Right forelimb (tissue), 1 donor: Measurements from ENCODE around the gene CREB5.

Experiments used
- DNase-seq: peaks from one replicate; pipeline ENCODE4 v3.0.0-alpha.2; 2018

The CREB5 gene

GRCh38 chr7:28656529-28656928 is 244.2 kb downstream of the CREB5 start:
- no peak for DNase-seq

GRCh38 chr7:28658381-28658780 is 246.1 kb downstream of the CREB5 start:
- DNase-seq = no peak

- no peak for DNase-seq
Observed at GRCh38 chr7:28660132-28660531, 247.8 kb downstream of the CREB5 start.

DNA sequence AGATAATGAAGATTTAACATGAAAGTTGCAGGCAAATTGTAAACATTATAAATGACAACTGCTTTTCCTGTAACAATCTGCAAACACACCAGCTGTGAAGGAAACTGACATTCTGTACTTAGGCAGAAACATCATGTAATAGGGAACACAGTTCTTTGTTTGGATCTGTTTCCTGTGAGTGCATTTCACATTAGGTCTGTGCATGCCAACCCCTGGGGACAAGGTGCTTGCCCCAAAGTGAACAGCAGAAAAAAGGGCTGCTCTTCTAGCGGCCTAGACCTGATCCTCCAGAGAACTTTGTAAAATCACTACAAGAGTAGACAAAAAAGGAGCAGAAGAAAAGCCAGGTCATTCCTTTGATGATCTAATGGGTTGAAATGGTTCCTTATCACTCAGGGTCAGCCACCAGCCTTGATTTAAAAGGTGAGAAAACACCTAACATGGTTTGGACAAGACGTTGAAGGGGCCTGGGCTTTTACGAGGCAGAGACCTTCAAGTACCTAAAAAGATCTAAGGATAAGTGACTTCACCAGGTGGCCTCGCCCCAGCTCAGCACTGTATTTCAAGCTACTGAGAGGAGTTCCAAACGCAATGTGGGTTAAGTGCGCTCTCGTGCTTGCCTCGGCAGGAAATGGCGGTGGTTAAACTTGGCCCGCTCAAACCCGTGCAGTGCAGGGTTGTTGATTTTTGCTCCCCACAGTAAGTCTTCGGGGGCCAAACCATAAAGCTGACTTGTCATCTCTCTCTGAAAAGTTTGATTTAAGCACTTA is 249.7 kb downstream of the CREB5 start:
- DNase-seq = no peak

GRCh38 chr7:28666154-28666553 is 253.8 kb downstream of the CREB5 start:
- DNase-seq = no peak

- no peak for DNase-seq
Observed at GRCh38 chr7:28668085-28668484, 255.8 kb downstream of the CREB5 start.

GRCh38 chr7:28669330-28669729 is 257.0 kb downstream of the CREB5 start:
- no peak for DNase-seq

GRCh38 chr7:28671526-28671925 is 259.2 kb downstream of the CREB5 start:
- no peak for DNase-seq

- DNase-seq = no peak
Observed at GRCh38 chr7:28672397-28672797, 260.1 kb downstream of the CREB5 start.

- no peak for DNase-seq
Observed at GRCh38 chr7:28674359-28674782, 262.1 kb downstream of the CREB5 start.

- no peak for DNase-seq
Observed at GRCh38 chr7:28675429-28675828, 263.1 kb downstream of the CREB5 start.

DNA sequence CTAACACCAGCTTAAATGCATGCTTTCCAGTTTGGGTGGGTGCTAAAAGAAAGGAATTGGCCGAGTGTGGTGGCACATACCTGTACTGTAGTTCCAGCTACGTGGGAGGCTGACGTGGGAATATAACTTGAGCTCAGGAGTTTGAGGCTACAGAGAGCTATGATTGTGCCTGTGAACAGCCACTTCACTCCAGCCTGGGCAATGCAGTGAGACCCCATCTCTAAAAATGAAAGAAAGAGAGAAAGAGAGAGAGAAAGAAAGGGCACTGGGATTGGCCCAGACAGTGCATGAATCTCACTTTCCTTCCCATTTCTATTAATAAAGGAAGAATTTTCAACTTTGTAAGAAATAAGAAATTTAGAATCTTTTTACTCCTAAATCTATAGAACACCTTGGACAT is 265.4 kb downstream of the CREB5 start:
- no peak for DNase-seq

DNA sequence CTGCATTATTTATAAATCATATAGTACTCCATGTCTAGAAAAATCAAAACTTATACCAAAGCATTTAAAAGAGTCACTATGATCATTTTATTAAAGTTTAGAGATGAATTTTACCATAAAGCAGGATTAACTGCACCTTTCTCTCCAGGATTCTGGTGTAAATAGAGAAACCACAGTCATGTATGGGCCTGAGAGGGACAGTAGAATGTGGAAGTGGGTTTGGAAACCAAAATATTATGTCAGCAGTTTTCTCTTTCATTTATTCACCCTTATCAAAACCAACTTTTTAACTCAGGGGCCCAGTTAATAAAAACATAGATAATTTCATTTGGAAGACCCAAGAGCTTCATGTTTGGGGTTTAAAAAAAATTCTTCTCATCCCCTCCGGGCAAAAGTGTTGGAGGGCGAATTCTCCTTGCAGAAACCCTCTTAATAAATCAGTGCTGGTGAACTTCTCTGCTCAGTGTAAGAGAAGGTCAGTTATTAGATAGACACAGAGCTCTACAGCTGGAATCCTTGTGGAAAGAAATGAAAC is 266.2 kb downstream of the CREB5 start:
- no peak for DNase-seq

- DNase-seq = no peak
Observed at GRCh38 chr7:28681693-28682310, 269.5 kb downstream of the CREB5 start.

DNA sequence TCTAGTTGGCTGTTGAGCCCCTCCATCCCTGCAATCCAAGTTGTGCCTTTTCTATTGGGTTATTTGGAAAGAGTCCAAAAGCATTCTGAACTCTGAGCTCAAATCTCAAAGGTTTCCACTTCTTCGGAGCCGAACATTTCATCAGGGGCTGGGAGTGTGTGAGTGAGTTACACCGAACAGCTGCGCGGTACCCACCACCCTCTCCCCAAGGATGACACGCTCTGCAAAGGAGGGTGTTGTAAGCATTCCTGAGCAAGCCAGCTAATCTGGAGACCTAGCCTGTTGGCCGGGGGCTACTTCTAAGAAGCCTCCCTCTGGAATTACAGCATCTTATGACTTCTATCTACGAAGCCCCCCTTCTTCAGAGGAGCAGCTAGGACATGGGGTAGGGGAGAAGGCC is 270.5 kb downstream of the CREB5 start:
- no peak for DNase-seq

- no peak for DNase-seq
Observed at GRCh38 chr7:28684650-28685241, 272.4 kb downstream of the CREB5 start.

GRCh38 chr7:28685242-28685643 is 272.9 kb downstream of the CREB5 start:
- peak; percentile 57 for DNase-seq

GRCh38 chr7:28685644-28686417 is 273.5 kb downstream of the CREB5 start:
- peak; percentile 95 for DNase-seq

DNA sequence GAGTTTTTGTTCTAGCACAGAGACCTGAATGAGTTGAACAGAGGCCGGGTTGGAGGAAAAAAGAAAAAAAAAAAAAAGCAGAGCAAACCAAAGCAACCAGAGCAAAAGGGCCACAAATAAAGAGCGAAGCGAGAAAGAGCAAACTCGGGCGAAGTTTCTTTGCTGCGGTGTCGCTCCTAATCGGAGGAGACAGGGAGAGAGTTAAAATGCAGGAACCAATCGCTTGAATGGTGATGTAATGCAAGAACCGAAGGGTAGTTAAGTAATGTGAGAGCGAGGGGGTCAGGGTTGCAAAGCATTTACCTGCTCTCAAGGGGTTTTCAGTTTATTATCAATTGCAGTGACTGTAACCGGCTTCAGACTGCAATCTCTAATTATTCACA is 274.1 kb downstream of the CREB5 start:
- peak; percentile 71 for DNase-seq

GRCh38 chr7:28687537-28687936 is 275.2 kb downstream of the CREB5 start:
- no peak for DNase-seq

DNA sequence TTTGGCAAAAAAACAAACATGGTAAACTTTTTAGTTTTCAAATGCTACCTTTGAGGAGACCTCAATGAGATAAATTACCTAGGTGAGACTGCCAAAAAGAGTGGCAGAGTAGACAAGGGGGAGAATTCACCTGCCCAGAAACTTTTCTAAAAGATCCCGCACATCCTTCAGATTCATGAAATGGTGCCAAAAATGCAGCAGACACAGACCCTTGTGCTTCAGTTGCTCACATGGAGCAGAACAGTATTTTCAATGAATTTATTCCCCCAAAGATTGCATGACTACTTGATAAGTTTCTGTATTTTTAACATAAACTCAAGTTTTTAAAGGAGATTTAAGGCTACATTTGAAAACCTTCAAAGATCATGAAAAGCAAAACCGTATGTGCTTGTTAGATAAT is 275.9 kb downstream of the CREB5 start:
- no peak for DNase-seq

- no peak for DNase-seq
Observed at GRCh38 chr7:28688651-28689050, 276.3 kb downstream of the CREB5 start.
